Esophagus muscularis mucosa (tissue), 4 donors: ENCODE results near the gene ZNF582. TPM values are rescaled to one million over a fixed set of nuclear protein-coding genes. Genes with fewer than 3 reads are reported as not detected.

Experiments used
- DNase-seq: peaks from one replicate; pipeline ENCODE4 v3.0.0-alpha.2; 2017; ENCODE audit errors: extremely low spot score
- H3K27ac ChIP-seq, 4 donors: fragments of 200-600 bp; sonication (generic); replicated peaks in 1 of 4; 1 replicate in 3 of 4; 2 replicates in 1 of 4; pipeline ENCODE4 v1.5.1; 2016 to 2019; ENCODE audit warnings: mild to moderate bottlenecking in 1 of 4
- H3K27me3 ChIP-seq, 4 donors: fragments of 200-600 bp; sonication (generic); one replicate each; pipeline versions ENCODE4 v1.5.1 to v1.6.0; 2016 to 2019
- H3K36me3 ChIP-seq, 4 donors: fragments of 200-600 bp; sonication (generic); one replicate each; pipeline ENCODE4 v1.5.1; 2016 to 2019
- H3K4me1 ChIP-seq, 4 donors: fragments of 200-600 bp; sonication (generic); one replicate each; pipeline ENCODE4 v1.5.1; 2016 to 2019
- H3K4me3 ChIP-seq, 4 donors: fragments of 200-600 bp; sonication (generic); 1 replicate in 2 of 4; 2 replicates in 2 of 4; pipeline ENCODE4 v1.5.1; 2016 to 2019; ENCODE audit warnings: mild to moderate bottlenecking in 4 of 4, moderate library complexity in 1 of 4
- H3K9me3 ChIP-seq, 4 donors: fragments of 200-600 bp; sonication (generic); 1 replicate in 3 of 4; 2 replicates in 1 of 4; pipeline ENCODE4 v1.5.1; 2016 to 2019
- EP300 ChIP-seq: sonication (generic); formaldehyde crosslinking; IDR thresholded peaks from one replicate; pipeline ENCODE4 v1.6.1; 2017; ENCODE audit warnings: antibody characterized with exemption
- intact Hi-C: fragments of 100-400 bp; cut with DNase I; formaldehyde crosslinking; loops from one replicate; pipeline ENCODE4 v1.15.1; 2023
- total RNA-seq, 4 donors: library from RNA; depleted of rRNA; stranded (reverse); fragments of >200 nt; gene quantifications; one replicate each; pipeline versions ENCODE4 v1.1.0 to v1.2.1, GENCODE V29; 2016
- TF ChIP-seq, protein P1 (sequence below), 3 experiments: fragments of 200-600 bp in 2 of 3; fragments of 450-650 bp in 1 of 3; sonication (generic) in 2 of 3; IDR thresholded peaks; one replicate each; pipeline ENCODE4 v1.5.1; 2017 to 2019; ENCODE audit warnings: antibody characterized with exemption in 3 of 3, mild to moderate bottlenecking in 2 of 3, moderate library complexity in 1 of 3

ZNF582 gene
- total RNA-seq, 4 donors from 2014 or later: 4.1 to 5.5 (median 4.8) TPM

DNA sequence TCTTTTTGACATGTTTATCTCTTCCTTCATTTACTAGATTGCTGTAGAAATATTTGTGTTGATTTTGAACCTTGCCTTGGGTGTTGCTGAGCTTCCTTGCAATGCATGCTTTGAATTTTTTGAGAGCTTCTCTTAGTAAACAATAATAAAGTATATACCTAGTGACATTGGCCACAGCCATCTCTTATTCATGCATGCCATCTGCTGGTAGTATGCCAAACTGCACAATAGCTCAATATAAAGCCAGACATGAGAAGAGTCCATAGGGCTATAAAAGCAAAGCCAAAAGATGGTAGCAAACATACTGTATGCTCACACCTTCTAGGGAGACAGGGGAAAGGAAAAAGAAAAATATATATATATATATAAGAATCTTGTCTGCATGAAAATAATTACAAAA is 59.8 kb downstream of the ZNF582 start:
- H3K9me3 ChIP-seq: peaks cover 0 to 14% (median 9%) of the 10 kb centered on the region in 4 donors
- DNase-seq: no peak
- no peak for TF ChIP-seq EP300
- TF ChIP-seq, protein P1, sequence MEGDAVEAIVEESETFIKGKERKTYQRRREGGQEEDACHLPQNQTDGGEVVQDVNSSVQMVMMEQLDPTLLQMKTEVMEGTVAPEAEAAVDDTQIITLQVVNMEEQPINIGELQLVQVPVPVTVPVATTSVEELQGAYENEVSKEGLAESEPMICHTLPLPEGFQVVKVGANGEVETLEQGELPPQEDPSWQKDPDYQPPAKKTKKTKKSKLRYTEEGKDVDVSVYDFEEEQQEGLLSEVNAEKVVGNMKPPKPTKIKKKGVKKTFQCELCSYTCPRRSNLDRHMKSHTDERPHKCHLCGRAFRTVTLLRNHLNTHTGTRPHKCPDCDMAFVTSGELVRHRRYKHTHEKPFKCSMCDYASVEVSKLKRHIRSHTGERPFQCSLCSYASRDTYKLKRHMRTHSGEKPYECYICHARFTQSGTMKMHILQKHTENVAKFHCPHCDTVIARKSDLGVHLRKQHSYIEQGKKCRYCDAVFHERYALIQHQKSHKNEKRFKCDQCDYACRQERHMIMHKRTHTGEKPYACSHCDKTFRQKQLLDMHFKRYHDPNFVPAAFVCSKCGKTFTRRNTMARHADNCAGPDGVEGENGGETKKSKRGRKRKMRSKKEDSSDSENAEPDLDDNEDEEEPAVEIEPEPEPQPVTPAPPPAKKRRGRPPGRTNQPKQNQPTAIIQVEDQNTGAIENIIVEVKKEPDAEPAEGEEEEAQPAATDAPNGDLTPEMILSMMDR (IDR thresholded peaks at IDR 0.05): peak in 2 of 3 experiments; percentile 33 to 39
- intact Hi-C loops: no loop called here
- H3K27me3 ChIP-seq: no peaks in the 10 kb centered on the region
- H3K4me3 ChIP-seq: no peak overlapping the region
- H3K27ac ChIP-seq: no peak overlapping the region
- no peaks in the 10 kb centered on the region for H3K4me1 ChIP-seq
- H3K36me3 ChIP-seq: no peaks in the 10 kb centered on the region

Other genes with a start within 250 kb of the ZNF582 start
- not detected for gene GALP, start 217.5 kb downstream of the ZNF582 start, total RNA-seq
- gene ZSCAN5B, start 195.8 kb downstream of the ZNF582 start, total RNA-seq: 1 to 10 TPM in 1 of 4 donors, not detected in 3; 1.2 TPM
- gene ZSCAN5C, start 191.3 kb downstream of the ZNF582 start, total RNA-seq: not detected
- gene EDDM13, start 120.8 kb downstream of the ZNF582 start, total RNA-seq: 1 to 10 TPM in 1 of 4 donors, not detected in 3; 2.9 TPM
- 1 to 10 TPM; 3.7 to 9.9 (median 6.7) TPM for gene ZSCAN5A, start 78.7 kb downstream of the ZNF582 start, total RNA-seq
- 10 to 100 TPM in 1 of 4 donors, 1 to 10 TPM in 3; 3.8 to 11.8 (median 6.6) TPM for gene ZNF583, start 10.8 kb upstream of the ZNF582 start, total RNA-seq
- gene ZNF667, start 83.8 kb upstream of the ZNF582 start, total RNA-seq: 1 to 10 TPM; 2.1 to 4.0 (median 3.2) TPM
- 10 to 100 TPM in 3 of 4 donors, 1 to 10 TPM in 1; 8.6 to 11.2 (median 10.9) TPM for gene ZNF471, start 114.3 kb upstream of the ZNF582 start, total RNA-seq
- gene ZFP28, start 145.4 kb upstream of the ZNF582 start, total RNA-seq: 10 to 100 TPM; 10.3 to 20.2 (median 12.7) TPM
- gene ZNF470, start 173.9 kb upstream of the ZNF582 start, total RNA-seq: 1 to 10 TPM; 7.1 to 9.2 (median 7.4) TPM
- 10 to 100 TPM; 12.6 to 25.9 (median 19.6) TPM for gene ZNF71, start 201.8 kb upstream of the ZNF582 start, total RNA-seq
- under 1 TPM in 1 of 4 donors, not detected in 3; 0.65 TPM for gene SMIM17, start 249.6 kb upstream of the ZNF582 start, total RNA-seq